GM10266 (cell line): ENCODE data around the gene SPPL2C.

Experiments
- DNase-seq: peaks from one replicate; pipeline ENCODE4 v3.0.0; 2012; ENCODE audit errors: extremely low spot score
- CTCF ChIP-seq: IDR thresholded peaks from 2 replicates; pipeline ENCODE4 v1.5.1; 2012; ENCODE audit warnings: mild to moderate bottlenecking, low read depth; ENCODE audit not compliant: control insufficient read depth, insufficient read depth; ENCODE audit errors: missing control alignments

Gene SPPL2C

GRCh38 chr17:45895304-45895968, 50.8 kb downstream of the SPPL2C start:
- peak; percentile 26 for DNase-seq

GRCh38 chr17:45895969-45896785, 51.5 kb downstream of the SPPL2C start:
- TF ChIP-seq CTCF = no peak
- no peak for DNase-seq

More at GRCh38 chr17:45895304-45895968, 50.8 kb downstream of the SPPL2C start:
- TF ChIP-seq CTCF = no peak
